ENCODE results near the gene CHAD. TPM values are rescaled to one million over a fixed set of nuclear protein-coding genes. Genes with fewer than 3 reads are reported as not detected.

CHAD gene
- total RNA-seq, 1 experiment from 2014 or later = 0.09 TPM

- no peaks in the 10 kb centered on the region for H3K9me3 Mint-ChIP-seq
- ChIA-PET CTCF (interaction anchor here (0.9 to 3.4 kb wide), 3 partner anchors 8 to 82 kb away, joined by 3 to 24 read pairs (median 4); partner anchors contain the start of gene LRRC59), POLR2A (no interaction called here)
- TF ChIP-seq ATF2 (CRISPR knock-in tag; IDR thresholded peaks at IDR 0.05; ENCODE audit: borderline replicate concordance, low read depth) (no peak), TEAD1 (CRISPR knock-in tag; IDR thresholded peaks at IDR 0.05) (no peak), ZNF281 (CRISPR knock-in tag; IDR thresholded peaks at IDR 0.05) (no peak), AR (CRISPR knock-in tag; IDR thresholded peaks at IDR 0.05) (no peak), HMGA2 (CRISPR knock-in tag; IDR thresholded peaks at IDR 0.05) (no peak), ELF4 (CRISPR knock-in tag; IDR thresholded peaks at IDR 0.05; ENCODE audit: low read depth) (no peak), KAT7 (CRISPR knock-in tag; IDR thresholded peaks at IDR 0.05; ENCODE audit: borderline replicate concordance) (no peak), GABPB1 (CRISPR knock-in tag; IDR thresholded peaks at IDR 0.05) (no peak), SMAD3 (CRISPR knock-in tag; IDR thresholded peaks at IDR 0.05; ENCODE audit: borderline replicate concordance) (no peak), USF2 (CRISPR knock-in tag; IDR thresholded peaks at IDR 0.05) (no peak), E2F5 (CRISPR knock-in tag; IDR thresholded peaks at IDR 0.05) (no peak), ZSCAN18 (CRISPR knock-in tag; IDR thresholded peaks at IDR 0.05) (no peak), MYBL2 (CRISPR knock-in tag; IDR thresholded peaks at IDR 0.05) (no peak), JUN (CRISPR knock-in tag; IDR thresholded peaks at IDR 0.05) (no peak), SP1 (CRISPR knock-in tag; conservative IDR thresholded peaks at IDR 0.05) (no peak)
- no peaks in the 10 kb centered on the region for H3K27me3 Mint-ChIP-seq (ENCODE audit: low read depth)
- no peaks in the 10 kb centered on the region for H3K36me3 Mint-ChIP-seq
- H3K4me3 Mint-ChIP-seq = no peak overlapping the region
- DNase-seq (ENCODE audit: low spot score) (no peak), ATAC-seq (no peak)
- H3K27ac Mint-ChIP-seq = no peak overlapping the region
- H3K4me1 Mint-ChIP-seq = peaks cover 15% of the 10 kb centered on the region
Measured at GRCh38 chr17:50443505-50443974, 25.1 kb downstream of the CHAD start.
